GM18526 (cell line): ENCODE data around the gene ACP1.

ENCODE experiments used
- POLR2A ChIP-seq: IDR thresholded peaks from 3 replicates; pipeline ENCODE4 v1.6.1; 2011; ENCODE audit not compliant: insufficient read length; ENCODE audit errors: extremely low read depth

ACP1 gene

GRCh38 chr2:305366-305765, 40.6 kb downstream of the ACP1 start:
- TF ChIP-seq POLR2A = no peak

- no peak for TF ChIP-seq POLR2A
These were observed 44.6 kb downstream of the ACP1 start for GRCh38 chr2:309148-309953.

DNA sequence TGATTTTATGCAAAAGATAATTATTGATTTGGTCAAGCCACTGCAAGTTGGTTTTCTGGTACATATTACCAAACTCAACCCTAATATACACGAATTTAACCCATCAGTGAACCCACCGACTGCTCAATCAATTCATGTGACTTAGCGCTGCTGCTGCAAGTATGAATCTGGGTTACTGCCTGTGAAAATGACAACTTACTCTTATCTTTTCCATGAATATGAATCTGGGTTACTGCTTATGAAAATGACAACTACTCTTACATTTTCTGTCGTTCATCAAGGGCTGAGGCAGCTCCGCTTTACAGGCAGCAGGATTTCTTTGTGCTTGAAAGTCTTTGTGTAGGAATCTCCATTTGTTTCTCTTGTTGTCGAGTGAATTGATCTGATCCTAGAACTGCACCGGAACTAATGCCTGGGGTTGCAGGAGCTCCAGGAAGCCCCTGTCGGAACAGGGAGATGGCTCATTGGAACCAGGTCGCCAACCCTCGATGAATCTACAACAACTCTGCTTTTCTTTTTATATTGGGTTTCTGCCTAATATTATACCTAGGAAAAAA, 45.3 kb downstream of the ACP1 start:
- no peak for TF ChIP-seq POLR2A

DNA sequence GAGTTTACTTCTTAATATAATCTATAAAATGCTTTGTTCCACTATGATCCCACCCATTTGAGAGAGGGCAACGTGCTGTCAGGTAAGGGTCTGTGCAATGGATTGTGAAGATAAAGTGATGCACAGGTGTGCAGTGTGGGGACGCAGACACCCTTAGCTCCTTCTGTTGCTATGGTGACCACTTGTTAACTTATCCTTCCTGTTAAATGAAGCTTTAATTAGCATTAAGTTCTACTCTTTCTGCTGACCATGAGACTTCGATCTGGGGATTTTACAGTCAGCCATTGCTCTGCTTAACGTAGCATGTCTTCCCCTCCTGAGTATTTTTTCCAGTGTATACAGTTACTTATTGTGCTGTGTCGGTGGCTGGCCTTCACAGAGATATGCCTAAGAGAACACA, 46.2 kb downstream of the ACP1 start:
- TF ChIP-seq POLR2A = no peak

DNA sequence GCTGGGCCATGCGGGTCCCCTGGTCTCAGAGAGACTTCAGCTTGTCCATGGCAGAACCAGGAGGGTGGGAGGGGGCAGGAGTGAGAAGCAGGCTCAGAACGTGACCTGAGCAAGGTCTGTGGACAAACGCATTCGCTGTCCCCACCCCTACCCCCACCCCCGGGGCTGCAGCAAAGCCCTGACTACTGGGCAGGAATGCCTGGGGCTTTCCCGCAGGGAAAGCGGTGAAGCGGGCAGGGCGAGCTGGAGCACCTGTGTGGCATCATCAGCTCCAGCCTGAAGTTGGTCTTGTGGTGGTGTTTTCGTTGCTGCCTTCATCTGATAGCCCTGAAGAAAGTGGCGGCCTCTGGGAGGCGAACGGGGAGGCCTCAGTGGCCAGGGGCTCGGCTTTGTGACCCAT, 49.2 kb downstream of the ACP1 start:
- TF ChIP-seq POLR2A = no peak

DNA sequence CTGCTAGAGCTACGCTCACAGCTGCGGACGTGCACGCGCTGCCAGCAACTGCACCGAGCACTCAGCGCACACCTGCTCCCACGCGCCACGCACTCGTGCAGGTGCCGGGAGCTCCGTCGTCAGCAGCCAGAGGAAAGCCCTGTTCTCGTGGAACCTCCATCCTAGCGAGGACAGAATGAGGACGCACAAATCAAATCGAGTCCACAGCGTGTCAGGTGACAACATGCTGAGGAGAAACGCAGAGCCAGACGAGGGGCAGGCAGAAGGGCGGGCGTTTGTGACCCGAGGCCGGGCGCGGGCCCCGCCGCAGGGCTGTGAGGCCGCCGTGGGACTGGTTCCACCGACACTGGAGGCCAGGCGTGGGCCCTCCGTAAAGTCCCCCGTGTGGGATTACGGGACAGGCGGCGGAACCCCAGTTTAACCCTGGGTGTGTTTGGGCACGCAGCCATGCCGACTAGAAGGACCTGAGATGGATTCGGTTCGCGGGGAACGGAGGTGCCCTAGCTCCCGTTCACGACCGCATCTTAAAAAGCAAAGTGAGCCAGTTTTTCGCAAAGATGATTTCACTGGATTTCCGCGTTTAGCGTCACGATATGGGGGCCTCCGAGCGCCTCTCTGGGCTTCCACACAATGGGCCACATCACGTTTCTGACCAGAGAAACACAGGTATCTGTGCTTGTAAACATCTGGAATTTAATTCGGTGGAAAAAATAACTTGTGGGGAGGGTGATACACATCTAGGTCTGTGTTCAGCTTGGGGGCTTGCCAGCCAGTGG, 50.0 kb downstream of the ACP1 start:
- no peak for TF ChIP-seq POLR2A

- TF ChIP-seq POLR2A = no peak
These were observed 51.6 kb downstream of the ACP1 start for GRCh38 chr2:316381-316780.

DNA sequence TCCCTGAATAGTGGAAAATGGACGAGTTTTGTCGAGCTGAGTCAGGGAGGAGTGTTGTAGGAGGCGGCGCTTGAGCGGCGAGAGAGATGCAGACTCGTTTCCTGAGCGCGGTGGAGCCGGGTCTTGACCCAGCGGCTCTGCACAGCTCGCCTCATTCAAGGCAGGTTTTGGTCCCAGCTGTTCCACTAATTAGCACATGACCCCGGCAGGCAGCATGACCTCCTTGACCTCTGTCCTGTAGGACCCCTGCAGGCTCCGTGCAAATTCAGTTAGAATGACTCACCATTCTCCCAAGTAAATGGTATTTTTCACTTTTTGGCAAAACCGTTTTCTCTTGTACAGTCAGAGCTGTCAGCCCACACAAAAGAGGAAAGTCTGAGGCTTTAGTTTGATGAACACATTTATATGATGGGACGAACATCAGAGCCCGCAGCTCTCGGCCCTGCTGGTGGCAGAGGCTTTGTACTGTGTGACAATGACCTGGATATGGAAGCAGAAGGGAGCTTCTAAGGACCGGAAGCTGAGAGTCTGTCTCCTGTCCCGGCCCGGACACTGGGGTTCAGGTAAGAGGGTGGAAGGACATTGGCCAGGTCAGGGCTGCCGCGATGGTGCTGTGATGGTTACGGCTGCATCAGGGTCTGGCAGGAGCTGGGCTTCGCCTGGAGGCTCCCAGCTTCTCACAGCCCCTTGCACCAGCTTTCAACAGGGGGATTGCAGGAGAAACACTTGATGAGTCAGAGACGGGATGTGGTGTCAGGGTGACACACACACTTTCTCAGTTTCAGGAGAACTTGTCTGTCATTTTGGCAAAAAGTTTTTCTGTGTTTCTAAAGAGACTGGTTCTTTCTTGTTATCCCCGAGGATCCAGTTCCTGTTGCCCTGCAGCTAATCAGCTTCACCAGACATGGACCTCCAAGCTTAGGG, 53.0 kb downstream of the ACP1 start:
- TF ChIP-seq POLR2A = no peak

DNA sequence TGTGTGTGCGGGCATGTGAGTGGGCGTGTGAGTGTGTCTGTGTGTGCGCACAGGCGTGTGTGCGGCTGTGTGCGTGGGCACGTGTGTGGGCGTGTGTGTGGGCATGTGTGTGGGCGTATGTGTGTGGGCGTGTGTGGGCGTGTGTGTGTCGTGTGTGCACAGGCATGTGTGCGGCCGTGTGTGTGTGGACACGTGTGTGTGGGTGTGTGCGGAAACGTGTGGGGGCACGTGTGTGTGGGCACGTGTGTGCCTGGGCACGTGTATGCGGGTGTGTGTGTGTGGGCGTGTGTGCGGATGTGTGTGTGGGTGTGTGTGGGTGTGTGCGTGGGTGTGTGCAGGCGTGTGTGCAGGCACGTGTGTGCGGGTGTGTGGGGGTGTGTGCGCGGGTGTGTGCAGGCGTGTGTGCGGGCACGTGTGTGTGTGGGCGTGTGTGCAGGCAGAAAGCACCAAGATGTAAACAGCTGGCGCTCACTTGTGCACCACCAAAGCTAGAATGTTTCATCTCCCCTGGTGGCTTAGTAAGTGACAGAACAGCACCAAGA, 54.4 kb downstream of the ACP1 start:
- TF ChIP-seq POLR2A = no peak

GRCh38 chr2:320561-320960, 55.8 kb downstream of the ACP1 start:
- TF ChIP-seq POLR2A = no peak

GRCh38 chr2:322326-322725, 57.6 kb downstream of the ACP1 start:
- no peak for TF ChIP-seq POLR2A

GRCh38 chr2:323035-323434, 58.3 kb downstream of the ACP1 start:
- TF ChIP-seq POLR2A = no peak
